Glomerular endothelial cell (primary cell): ENCODE data around the gene EIF2S2. TPM values are rescaled to one million over a fixed set of nuclear protein-coding genes. Genes with fewer than 3 reads are reported as not detected.

Source experiments
- total RNA-seq: library from RNA; depleted of rRNA; stranded (reverse); fragments of >200 nt; gene quantifications from 2 replicates; pipeline ENCODE4 v1.2.3, GENCODE V29; 2015

Gene EIF2S2
- total RNA-seq, 1 donor from 2014 or later = 74.9 TPM

Other genes with a start within 250 kb of the EIF2S2 start
- gene RALY, start 118.3 kb downstream of the EIF2S2 start, total RNA-seq = 166 and 170 TPM in 2 replicates
- gene ASIP, start 129.2 kb upstream of the EIF2S2 start, total RNA-seq = not detected in 2 replicates
- gene AHCY, start 191.1 kb upstream of the EIF2S2 start, total RNA-seq = 101 and 133 TPM in 2 replicates